Mesenchymal stem cell (in vitro differentiated cells and primary cell): ENCODE results near the gene PLA2G2D.

ENCODE experiments used
- DNase-seq: peaks from one replicate; pipeline ENCODE4 v3.0.0-alpha.2; 2013
- H2AFZ ChIP-seq: one replicate; pipeline ENCODE4 v1.6.1; 2013; ENCODE audit warnings: low read depth, mild to moderate bottlenecking, control low read depth, inconsistent platforms, low read length, moderate library complexity
- H2AK5ac ChIP-seq: 2 replicates; pipeline ENCODE4 v1.6.1; 2013; ENCODE audit warnings: low read length, moderate library complexity, mild to moderate bottlenecking, inconsistent platforms; ENCODE audit not compliant: severe bottlenecking
- H2BK120ac ChIP-seq: one replicate; pipeline ENCODE4 v1.6.1; 2013; ENCODE audit warnings: low read depth, mild to moderate bottlenecking, inconsistent platforms, low read length, moderate library complexity
- H2BK12ac ChIP-seq, 2 experiments: one replicate each; pipeline ENCODE4 v1.6.1; 2013; ENCODE audit warnings: inconsistent platforms in 2 of 2, low read length in 2 of 2, mild to moderate bottlenecking in 2 of 2, moderate library complexity in 2 of 2, control low read depth in 1 of 2
- H2BK15ac ChIP-seq: one replicate; pipeline ENCODE4 v1.6.1; 2013; ENCODE audit warnings: mild to moderate bottlenecking, low read depth, inconsistent platforms; ENCODE audit not compliant: poor library complexity, severe bottlenecking
- H2BK5ac ChIP-seq: 2 replicates; pipeline ENCODE4 v1.6.1; 2013; ENCODE audit warnings: low read depth, mild to moderate bottlenecking, low read length, control low read depth, inconsistent platforms; ENCODE audit not compliant: poor library complexity, severe bottlenecking
- H3K14ac ChIP-seq, 2 experiments: one replicate each; pipeline ENCODE4 v1.6.1; 2013; ENCODE audit warnings: inconsistent platforms in 2 of 2, low read length in 2 of 2, control low read depth in 1 of 2, mild to moderate bottlenecking in 1 of 2, moderate library complexity in 1 of 2
- H3K18ac ChIP-seq, 2 experiments: one replicate each; pipeline ENCODE4 v1.6.1; 2013; ENCODE audit warnings: inconsistent platforms in 2 of 2, low read length in 2 of 2, control low read depth in 1 of 2, low read depth in 1 of 2, mild to moderate bottlenecking in 1 of 2
- H3K23ac ChIP-seq, 2 experiments: one replicate each; pipeline ENCODE4 v1.6.1; 2013; ENCODE audit warnings: inconsistent platforms in 2 of 2, low read length in 2 of 2, mild to moderate bottlenecking in 2 of 2, moderate library complexity in 2 of 2, control low read depth in 1 of 2
- H3K27ac ChIP-seq: 2 replicates; pipeline ENCODE4 v1.5.1; 2013; ENCODE audit warnings: mild to moderate bottlenecking, moderate library complexity, low read length, control low read depth, inconsistent platforms; ENCODE audit not compliant: poor library complexity, severe bottlenecking
- H3K27me3 ChIP-seq, 2 experiments: 2 replicates each; pipeline versions ENCODE4 v1.6.1 to v1.7.0; 2013; ENCODE audit warnings: low read length in 2 of 2, mild to moderate bottlenecking in 2 of 2, moderate library complexity in 2 of 2, control low read depth in 1 of 2, inconsistent platforms in 1 of 2; ENCODE audit not compliant: control insufficient read depth in 1 of 2, insufficient read depth in 1 of 2
- H3K36me3 ChIP-seq, 2 experiments: 2 replicates each; pipeline versions ENCODE4 v1.6.1 to v1.7.0; 2013; ENCODE audit warnings: low read length in 2 of 2, control low read depth in 1 of 2, inconsistent platforms in 1 of 2, low read depth in 1 of 2, mild to moderate bottlenecking in 1 of 2; ENCODE audit not compliant: insufficient read depth in 2 of 2, control insufficient read depth in 1 of 2
- H3K4ac ChIP-seq, 2 experiments: one replicate each; pipeline ENCODE4 v1.6.1; 2013; ENCODE audit warnings: inconsistent platforms in 2 of 2, low read length in 2 of 2, mild to moderate bottlenecking in 2 of 2, moderate library complexity in 2 of 2, control low read depth in 1 of 2, low read depth in 1 of 2
- H3K4me1 ChIP-seq: 2 replicates; pipeline ENCODE4 v1.6.1; 2013; ENCODE audit warnings: low read depth, low read length, control low read depth; ENCODE audit not compliant: control insufficient read depth, insufficient read depth
- H3K4me2 ChIP-seq: 2 replicates; pipeline ENCODE4 v1.6.1; 2013; ENCODE audit warnings: low read length, mild to moderate bottlenecking, inconsistent platforms; ENCODE audit not compliant: poor library complexity, severe bottlenecking
- H3K4me3 ChIP-seq, 2 experiments: 2 replicates each; pipeline versions ENCODE4 v1.5.1 to v1.7.0; 2013; ENCODE audit warnings: low read length in 2 of 2, mild to moderate bottlenecking in 2 of 2, control low read depth in 1 of 2, low read depth in 1 of 2; ENCODE audit not compliant: insufficient read depth in 1 of 2
- H3K79me1 ChIP-seq: replicated peaks from 2 replicates; pipeline ENCODE4 v1.6.1; 2013; ENCODE audit warnings: mild to moderate bottlenecking, control low read depth, low read length, inconsistent platforms; ENCODE audit not compliant: poor library complexity, severe bottlenecking
- H3K9ac ChIP-seq: 2 replicates; pipeline ENCODE4 v1.7.0; 2013; ENCODE audit warnings: mild to moderate bottlenecking, low read length, moderate library complexity
- H3K9me3 ChIP-seq: 2 replicates; pipeline ENCODE4 v1.7.0; 2013; ENCODE audit warnings: mild to moderate bottlenecking, low read length; ENCODE audit not compliant: control insufficient read depth
- H4K8ac ChIP-seq: one replicate; pipeline ENCODE4 v1.6.1; 2013; ENCODE audit warnings: inconsistent platforms, mild to moderate bottlenecking, low read length, moderate library complexity
- H4K91ac ChIP-seq: one replicate; pipeline ENCODE4 v1.6.1; 2013; ENCODE audit warnings: mild to moderate bottlenecking, low read length, inconsistent platforms
- WGBS: methylation state at CpG from one replicate; pipeline ENCODE4 v1.1.7; 2013; ENCODE audit warnings: mixed read lengths; 5-methylcytosine and 5-hydroxymethylcytosine counted together

PLA2G2D gene

GRCh38 chr1:20117236-20117635 is 2.1 kb downstream of the PLA2G2D start:
- H2AFZ ChIP-seq: no peak overlapping the region

DNA sequence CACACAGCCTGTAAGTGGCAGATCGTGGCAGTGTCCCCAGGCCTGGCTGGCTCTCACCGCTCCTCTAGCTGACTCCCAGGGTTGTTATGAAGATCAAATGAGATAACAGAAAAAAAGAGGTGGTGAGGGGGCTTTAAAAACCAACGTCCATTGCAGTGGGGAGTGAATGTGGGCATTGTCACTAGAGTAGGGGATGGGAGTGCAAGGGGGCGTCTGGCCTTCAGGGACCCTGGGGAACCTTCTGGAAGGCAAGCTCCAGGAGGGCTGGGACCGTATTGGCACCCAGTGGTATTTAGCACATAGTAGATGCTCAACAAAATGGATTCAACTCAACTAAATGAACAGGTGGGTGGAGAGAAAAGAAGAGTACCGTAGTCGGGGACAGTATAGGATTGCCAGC is 3.4 kb downstream of the PLA2G2D start:
- Histone ChIP-seq H4K8ac (no peak overlapping the region), H3K9ac (no peak overlapping the region), H2BK12ac (no peak overlapping the region), H3K36me3 (no peaks in the 10 kb centered on the region), H3K27ac (no peak overlapping the region), H3K14ac (no peak overlapping the region), H3K4me2 (no peak overlapping the region), H3K4ac (no peak overlapping the region), H2BK15ac (no peak overlapping the region), H3K79me1 (no peaks in the 10 kb centered on the region), H3K9me3 (no peaks in the 10 kb centered on the region), H2BK120ac (no peak overlapping the region), H3K23ac (no peak overlapping the region), H3K4me3 (no peak overlapping the region), H4K91ac (no peak overlapping the region), H2AFZ (no peak overlapping the region), H3K27me3 (peaks cover 0 to 7% of the 10 kb centered on the region in 2 experiments), H2BK5ac (no peak overlapping the region), H2AK5ac (no peak overlapping the region), H3K18ac (no peak overlapping the region), H3K4me1 (no peaks in the 10 kb centered on the region)
- DNase-seq: no peak
- 75% methylated on average over 7 of the region's 7 CpGs for WGBS

More at GRCh38 chr1:20117236-20117635, 2.1 kb downstream of the PLA2G2D start:
- Histone ChIP-seq H3K36me3 (no peaks in the 10 kb centered on the region), H3K14ac (no peak overlapping the region), H3K27ac (no peak overlapping the region), H2AK5ac (no peak overlapping the region), H3K9me3 (no peaks in the 10 kb centered on the region), H3K18ac (no peak overlapping the region), H4K91ac (no peak overlapping the region), H2BK15ac (no peak overlapping the region), H3K4me2 (no peak overlapping the region), H3K23ac (no peak overlapping the region), H3K4ac (no peak overlapping the region), H3K27me3 (peaks cover 4 to 13% of the 10 kb centered on the region in 2 experiments), H3K4me3 (no peak overlapping the region), H2BK5ac (no peak overlapping the region), H2BK12ac (no peak overlapping the region), H4K8ac (no peak overlapping the region), H2BK120ac (no peak overlapping the region), H3K79me1 (no peaks in the 10 kb centered on the region), H3K4me1 (no peaks in the 10 kb centered on the region), H3K9ac (no peak overlapping the region)
- DNase-seq: no peak

DNA sequence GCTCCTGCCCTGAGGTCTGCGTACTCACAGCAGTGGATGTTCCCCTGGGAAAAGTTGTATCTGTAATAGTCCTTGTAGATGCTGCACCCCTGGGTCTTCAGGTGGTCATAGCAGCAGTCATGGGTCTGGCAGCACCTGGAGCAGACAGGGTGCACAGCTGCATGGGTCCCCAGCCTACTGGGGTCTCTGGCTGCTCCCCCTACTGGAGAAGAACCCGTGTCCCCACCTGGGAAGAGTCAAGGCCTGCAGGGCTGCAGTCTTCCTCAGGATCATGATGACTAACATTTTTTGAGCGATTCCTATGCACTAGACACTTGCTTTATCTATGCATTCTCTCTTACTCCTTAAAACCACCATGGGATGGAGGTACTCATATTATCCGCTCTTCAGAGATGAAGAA is 3.9 kb downstream of the PLA2G2D start:
- H2BK5ac ChIP-seq: no peak overlapping the region
- no peak overlapping the region for H3K23ac ChIP-seq
- H2AK5ac ChIP-seq: no peak overlapping the region
- no peak overlapping the region for H3K4me3 ChIP-seq
- no peaks in the 10 kb centered on the region for H3K4me1 ChIP-seq
- H2BK120ac ChIP-seq: no peak overlapping the region
- 78% methylated on average over 4 of the region's 4 CpGs for WGBS
- H3K79me1 ChIP-seq: no peaks in the 10 kb centered on the region
- H3K9ac ChIP-seq: no peak overlapping the region
- no peak for DNase-seq
- H2BK12ac ChIP-seq: no peak overlapping the region
- H4K8ac ChIP-seq: no peak overlapping the region
- H3K27me3 ChIP-seq: peaks cover 0 to 7% of the 10 kb centered on the region in 2 experiments
- no peak overlapping the region for H3K18ac ChIP-seq
- H2BK15ac ChIP-seq: no peak overlapping the region
- no peak overlapping the region for H2AFZ ChIP-seq
- no peaks in the 10 kb centered on the region for H3K9me3 ChIP-seq
- no peak overlapping the region for H3K4ac ChIP-seq
- no peak overlapping the region for H3K27ac ChIP-seq
- no peak overlapping the region for H3K14ac ChIP-seq
- no peak overlapping the region for H3K4me2 ChIP-seq
- no peak overlapping the region for H4K91ac ChIP-seq
- H3K36me3 ChIP-seq: no peaks in the 10 kb centered on the region

DNA sequence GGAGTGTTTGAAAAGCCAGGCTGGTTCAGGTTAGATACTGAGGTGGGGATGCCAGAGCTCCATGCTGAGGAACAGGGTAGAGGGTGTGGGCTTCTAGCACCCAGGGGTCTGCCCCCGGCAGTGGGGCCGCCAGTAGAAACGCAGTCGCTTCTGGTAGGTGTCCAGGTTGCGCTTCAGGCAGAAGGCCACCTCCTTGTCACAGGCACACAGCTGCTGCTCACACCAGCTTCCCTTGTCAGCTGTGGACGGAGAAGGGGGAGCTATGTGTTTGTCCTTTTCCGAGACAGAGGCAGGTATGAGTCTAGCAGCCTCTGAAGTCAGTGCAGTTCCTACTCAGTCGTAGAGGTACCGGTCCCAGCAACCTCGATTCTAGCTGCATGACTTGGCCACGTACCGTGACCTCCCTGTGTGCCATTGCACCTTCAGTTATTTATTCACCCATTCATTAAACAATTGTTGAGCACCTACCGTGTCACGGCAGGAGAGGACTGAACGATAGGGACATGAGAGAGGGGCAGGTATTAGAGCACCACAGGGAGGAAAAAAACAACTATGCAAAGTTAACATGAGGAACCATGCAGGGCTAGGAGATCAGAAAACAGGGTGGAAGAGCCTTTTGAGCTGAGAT is 5.2 kb downstream of the PLA2G2D start:
- Histone ChIP-seq H3K4me1 (no peaks in the 10 kb centered on the region), H2BK12ac (no peak overlapping the region), H3K79me1 (no peaks in the 10 kb centered on the region), H2AFZ (no peak overlapping the region), H3K27me3 (peaks cover 0 to 7% of the 10 kb centered on the region in 2 experiments), H3K27ac (no peak overlapping the region), H4K91ac (no peak overlapping the region), H3K4me2 (no peak overlapping the region), H3K4ac (no peak overlapping the region), H2BK120ac (no peak overlapping the region), H3K14ac (no peak overlapping the region), H3K4me3 (no peak overlapping the region), H3K36me3 (no peaks in the 10 kb centered on the region), H4K8ac (no peak overlapping the region), H3K23ac (no peak overlapping the region), H2BK5ac (no peak overlapping the region), H2BK15ac (no peak overlapping the region), H3K9me3 (no peaks in the 10 kb centered on the region), H3K18ac (no peak overlapping the region), H2AK5ac (no peak overlapping the region), H3K9ac (no peak overlapping the region)
- WGBS: 88% methylated on average over 15 of the region's 15 CpGs
- DNase-seq: no peak
